GM06990 (cell line): ENCODE measurements around the gene RYR2.

Experiments used
- DNase-seq: peaks from one replicate; pipeline ENCODE4 v3.0.0-alpha.2; 2011; ENCODE audit not compliant: insufficient read length; ENCODE audit errors: extremely low read depth
- H3K27me3 ChIP-seq: replicated peaks from 2 replicates; pipeline ENCODE4 v1.6.0; 2011; ENCODE audit warnings: low read length; ENCODE audit not compliant: control insufficient read depth, insufficient read depth
- H3K36me3 ChIP-seq: 2 replicates; pipeline ENCODE4 v1.5.1; 2011; ENCODE audit warnings: low read length; ENCODE audit not compliant: control insufficient read depth, insufficient read depth
- H3K4me3 ChIP-seq: replicated peaks from 2 replicates; pipeline ENCODE4 v1.5.1; 2011; ENCODE audit warnings: low read depth, mild to moderate bottlenecking, control low read depth, low read length
- CTCF ChIP-seq: IDR thresholded peaks from 2 replicates; pipeline ENCODE4 v1.5.1; 2011; ENCODE audit warnings: low read length, control low read depth, mild to moderate bottlenecking, inconsistent platforms; ENCODE audit not compliant: insufficient read depth, poor library complexity, severe bottlenecking

RYR2 gene

GRCh38 chr1:237105826-237106225 is 63.8 kb downstream of the RYR2 start:
- no peak for TF ChIP-seq CTCF
- H3K36me3 ChIP-seq, result no peaks in the 10 kb centered on the region
- H3K27me3 ChIP-seq, result no peaks in the 10 kb centered on the region; the same call in 1 of the 2 replicates
- no peak for DNase-seq
- no peak overlapping the region for H3K4me3 ChIP-seq

GRCh38 chr1:237108297-237109040 is 66.5 kb downstream of the RYR2 start:
- no peaks in the 10 kb centered on the region for H3K27me3 ChIP-seq

GRCh38 chr1:237111807-237112206 is 69.8 kb downstream of the RYR2 start:
- no peaks in the 10 kb centered on the region for H3K36me3 ChIP-seq
- no peak for TF ChIP-seq CTCF
- no peaks in the 10 kb centered on the region for H3K27me3 ChIP-seq
- H3K4me3 ChIP-seq, result no peak overlapping the region
- no peak for DNase-seq

More at GRCh38 chr1:237108297-237109040, 66.5 kb downstream of the RYR2 start:
- H3K4me3 ChIP-seq, result no peak overlapping the region
- H3K36me3 ChIP-seq, result no peaks in the 10 kb centered on the region
- TF ChIP-seq CTCF, result no peak
- DNase-seq, result no peak

GRCh38 chr1:237112663-237113062 is 70.7 kb downstream of the RYR2 start:
- DNase-seq, result no peak
- no peak for TF ChIP-seq CTCF
- H3K4me3 ChIP-seq, result no peak overlapping the region
- H3K36me3 ChIP-seq, result no peaks in the 10 kb centered on the region
- no peaks in the 10 kb centered on the region for H3K27me3 ChIP-seq

- Histone ChIP-seq H3K27me3 (no peaks in the 10 kb centered on the region), H3K4me3 (no peak overlapping the region), H3K36me3 (no peaks in the 10 kb centered on the region)
- DNase-seq, result no peak
- TF ChIP-seq CTCF, result no peak
Observed at GRCh38 chr1:237115035-237115434, 73.1 kb downstream of the RYR2 start.

- Histone ChIP-seq H3K4me3 (no peak overlapping the region), H3K36me3 (no peaks in the 10 kb centered on the region), H3K27me3 (no peaks in the 10 kb centered on the region)
- TF ChIP-seq CTCF, result no peak
- DNase-seq, result no peak
Observed at GRCh38 chr1:237119091-237119490, 77.1 kb downstream of the RYR2 start.
